ENCODE data around the gene ZNF598. TPM values are rescaled to one million over a fixed set of nuclear protein-coding genes. Genes with fewer than 3 reads are reported as not detected.

Gene ZNF598
- total RNA-seq, 1 experiment from 2014 or later, result 85.7 TPM

DNA sequence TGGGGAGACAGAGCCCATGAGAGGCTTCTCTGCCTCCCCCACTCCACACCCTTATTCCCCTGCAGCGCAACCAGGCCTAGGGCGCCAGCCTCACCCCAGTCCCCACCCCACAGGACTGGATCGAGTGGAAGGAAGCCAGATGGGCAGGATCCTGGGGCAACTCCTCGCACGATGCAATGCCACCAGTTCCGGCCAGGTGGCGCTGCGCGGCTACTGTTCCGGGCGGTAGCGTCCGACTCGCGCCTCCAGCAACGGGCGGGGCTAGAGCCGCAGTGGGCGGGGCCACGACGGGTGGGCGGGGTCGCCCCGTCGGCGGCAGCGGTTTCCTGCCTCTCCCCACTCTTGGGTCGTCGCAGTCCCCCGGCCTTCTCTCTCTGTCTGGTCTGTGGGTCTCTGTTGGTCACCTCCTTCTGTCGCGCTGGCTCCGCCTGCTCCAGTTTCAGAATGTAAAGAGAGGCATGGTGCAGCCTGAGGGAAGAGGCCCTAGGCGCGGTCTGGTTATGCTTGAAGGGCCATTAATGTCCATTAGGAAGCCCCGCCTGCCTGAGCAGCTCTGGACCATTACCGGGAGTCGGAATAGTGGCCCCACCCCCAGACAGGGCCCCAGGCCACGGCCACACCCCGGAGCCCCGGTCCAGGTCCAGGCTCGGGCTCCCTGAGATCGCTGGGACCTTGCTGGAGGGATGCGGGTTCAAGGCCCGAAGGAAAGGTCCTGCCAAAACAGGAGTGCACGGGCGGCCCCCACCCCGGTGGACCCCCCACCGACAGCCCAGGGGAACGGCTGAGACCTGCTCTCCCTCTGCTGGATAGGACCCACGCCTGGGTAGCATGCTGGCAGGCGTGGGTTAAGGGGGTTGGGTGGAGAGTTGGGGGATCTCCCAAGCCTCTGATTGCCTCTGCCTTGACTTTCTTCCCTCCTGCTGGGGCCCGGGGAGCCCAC lies 13.7 kb upstream of the ZNF598 start:
- DNase-seq (ENCODE audit: low read depth, low spot score), result peak; percentile 63

GRCh38 chr16:2022723-2023091 lies 13.1 kb upstream of the ZNF598 start:
- DNase-seq (ENCODE audit: low read depth, low spot score) (no peak), ATAC-seq (peak; percentile 67)
- no TSS peak for BruUV-seq (replicated peaks)
- H3K27ac ChIP-seq (ENCODE audit: low read length), result peak overlapping the region; percentile 79
- ChIA-PET POLR2A (interaction anchor here (0.6 to 1.1 kb wide), 4 partner anchors 9 to 132 kb away, joined by 3 to 6 read pairs (median 4); no protein-coding TSS in a partner anchor), CTCF (interaction anchor here (0.5 to 1.7 kb wide), 11 partner anchors 8 to 606 kb away, joined by 3 to 22 read pairs (median 5); partner anchors contain the start of genes NTHL1 and TSC2)
- H3K4me3 ChIP-seq (ENCODE audit: low read depth in 2 of 2, low read length in 2 of 2), result peak overlapping the region; percentile 35 to 47
- no peaks in the 10 kb centered on the region; the same call in 1 of the 2 replicates for H3K36me3 ChIP-seq (ENCODE audit: control insufficient read depth, insufficient read depth, low read length)
- H3K9me3 ChIP-seq (ENCODE audit: control insufficient read depth, insufficient read depth, low read depth, low read length), result no peaks in the 10 kb centered on the region
- H3K27me3 ChIP-seq (ENCODE audit: control insufficient read depth, insufficient read depth, low read length), result no peaks in the 10 kb centered on the region
- in situ Hi-C loops (cut with HindIII; ENCODE audit: low pct_unique_long_range_greater_than_20kb, low sequenced_read_pairs), result no loop called here
- intact Hi-C loops (cut with micrococcal nuclease; ENCODE audit: unreplicated experiment), result loop anchor here (10.0 kb wide), 1 partner anchor 122 kb away; the partner anchor contains the start of gene RAB26
- peaks cover 19% of the 10 kb centered on the region for H3K4me1 ChIP-seq (ENCODE audit: control insufficient read depth, insufficient read depth, low read length)
- TF ChIP-seq CTCF (IDR thresholded peaks at IDR 0.05) (0 out of 2 replicates have a peak, but pooled peaks have one; percentile 50), TCF7L2 (IDR thresholded peaks at IDR 0.05; ENCODE audit: low read depth, low read length) (no peak), SIN3A (IDR thresholded peaks at IDR 0.05; ENCODE audit: borderline replicate concordance, insufficient read depth, low read depth, low read length) (no peak), POLR2AphosphoS5 (IDR thresholded peaks at IDR 0.05; ENCODE audit: low read depth, low read length) (no peak)
- TF ChIP-seq, protein P1, sequence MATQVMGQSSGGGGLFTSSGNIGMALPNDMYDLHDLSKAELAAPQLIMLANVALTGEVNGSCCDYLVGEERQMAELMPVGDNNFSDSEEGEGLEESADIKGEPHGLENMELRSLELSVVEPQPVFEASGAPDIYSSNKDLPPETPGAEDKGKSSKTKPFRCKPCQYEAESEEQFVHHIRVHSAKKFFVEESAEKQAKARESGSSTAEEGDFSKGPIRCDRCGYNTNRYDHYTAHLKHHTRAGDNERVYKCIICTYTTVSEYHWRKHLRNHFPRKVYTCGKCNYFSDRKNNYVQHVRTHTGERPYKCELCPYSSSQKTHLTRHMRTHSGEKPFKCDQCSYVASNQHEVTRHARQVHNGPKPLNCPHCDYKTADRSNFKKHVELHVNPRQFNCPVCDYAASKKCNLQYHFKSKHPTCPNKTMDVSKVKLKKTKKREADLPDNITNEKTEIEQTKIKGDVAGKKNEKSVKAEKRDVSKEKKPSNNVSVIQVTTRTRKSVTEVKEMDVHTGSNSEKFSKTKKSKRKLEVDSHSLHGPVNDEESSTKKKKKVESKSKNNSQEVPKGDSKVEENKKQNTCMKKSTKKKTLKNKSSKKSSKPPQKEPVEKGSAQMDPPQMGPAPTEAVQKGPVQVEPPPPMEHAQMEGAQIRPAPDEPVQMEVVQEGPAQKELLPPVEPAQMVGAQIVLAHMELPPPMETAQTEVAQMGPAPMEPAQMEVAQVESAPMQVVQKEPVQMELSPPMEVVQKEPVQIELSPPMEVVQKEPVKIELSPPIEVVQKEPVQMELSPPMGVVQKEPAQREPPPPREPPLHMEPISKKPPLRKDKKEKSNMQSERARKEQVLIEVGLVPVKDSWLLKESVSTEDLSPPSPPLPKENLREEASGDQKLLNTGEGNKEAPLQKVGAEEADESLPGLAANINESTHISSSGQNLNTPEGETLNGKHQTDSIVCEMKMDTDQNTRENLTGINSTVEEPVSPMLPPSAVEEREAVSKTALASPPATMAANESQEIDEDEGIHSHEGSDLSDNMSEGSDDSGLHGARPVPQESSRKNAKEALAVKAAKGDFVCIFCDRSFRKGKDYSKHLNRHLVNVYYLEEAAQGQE (IDR thresholded peaks at IDR 0.05; ENCODE audit: insufficient read depth in 1 of 2, low read depth in 2 of 2, low read length in 1 of 2), result no peak

More for the DNA sequence above, 13.7 kb upstream of the ZNF598 start:
- in situ Hi-C loops (cut with HindIII; ENCODE audit: low pct_unique_long_range_greater_than_20kb, low sequenced_read_pairs), result no loop called here
- Histone ChIP-seq H3K9me3 (ENCODE audit: control insufficient read depth, insufficient read depth, low read depth, low read length) (no peaks in the 10 kb centered on the region), H3K4me1 (ENCODE audit: control insufficient read depth, insufficient read depth, low read length) (peaks cover 25% of the 10 kb centered on the region), H3K36me3 (ENCODE audit: control insufficient read depth, insufficient read depth, low read length) (no peaks in the 10 kb centered on the region; the same call in 1 of the 2 replicates), H3K27me3 (ENCODE audit: control insufficient read depth, insufficient read depth, low read length) (no peaks in the 10 kb centered on the region), H3K27ac (ENCODE audit: low read length) (peak overlapping the region; percentile 79), H3K4me3 (ENCODE audit: low read depth in 2 of 2, low read length in 2 of 2) (peak overlapping the region; percentile 35 to 47)
- TF ChIP-seq POLR2AphosphoS5 (IDR thresholded peaks at IDR 0.05; ENCODE audit: low read depth, low read length), result peak; percentile 41; the same call in 1 of the 2 replicates
- peak; percentile 56; the same call in 1 of the 2 replicates for TF ChIP-seq SIN3A (IDR thresholded peaks at IDR 0.05; ENCODE audit: borderline replicate concordance, insufficient read depth, low read depth, low read length)
- TF ChIP-seq, protein P1 (IDR thresholded peaks at IDR 0.05; ENCODE audit: insufficient read depth in 1 of 2, low read depth in 2 of 2, low read length in 1 of 2), result peak in 1 of 2 experiments; percentile 67; a peak in 1 of 4 replicates
- TF ChIP-seq CTCF (IDR thresholded peaks at IDR 0.05), result peak; percentile 96
- no peak for TF ChIP-seq TCF7L2 (IDR thresholded peaks at IDR 0.05; ENCODE audit: low read depth, low read length)
- ATAC-seq, result peak; percentile 80
- BruUV-seq (replicated peaks), result no TSS peak
- intact Hi-C loops (cut with micrococcal nuclease; ENCODE audit: unreplicated experiment), result loop anchor here (10.0 kb wide), 1 partner anchor 121 kb away; the partner anchor contains the start of gene RAB26
- ChIA-PET CTCF (interaction anchor here (0.6 to 1.7 kb wide), 10 partner anchors 8 to 215 kb away, joined by 3 to 22 read pairs (median 5); partner anchors contain the start of genes NTHL1 and TSC2), POLR2A (interaction anchor here (0.5 to 1.1 kb wide), 5 partner anchors 22 to 539 kb away, joined by 3 to 8 read pairs (median 4); no protein-coding TSS in a partner anchor)
